Stomach (tissue), 4 donors: ENCODE measurements around the gene PLCH1.

Experiments
- EP300 ChIP-seq: sonication (generic); formaldehyde crosslinking; IDR thresholded peaks from one replicate; pipeline ENCODE4 v1.6.1; 2017; ENCODE audit warnings: antibody characterized with exemption
- POLR2A ChIP-seq, 4 donors: fragments of 450-650 bp; IDR thresholded peaks; one replicate each; pipeline ENCODE4 v1.6.1; 2016; ENCODE audit warnings: antibody characterized with exemption in 4 of 4, control low read depth in 2 of 4, mild to moderate bottlenecking in 1 of 4, moderate library complexity in 1 of 4
- POLR2AphosphoS5 ChIP-seq, 3 donors: sonication (generic); formaldehyde crosslinking; IDR thresholded peaks; one replicate each; pipeline ENCODE4 v1.6.1; 2016; ENCODE audit warnings: antibody characterized with exemption in 3 of 3
- TF ChIP-seq, protein P1 (sequence below), 7 experiments: fragments of 450-650 bp in 4 of 7; fragments of 200-600 bp in 3 of 7; sonication (generic) in 3 of 7; IDR thresholded peaks; one replicate each; pipeline ENCODE4 v1.5.1; 2016 to 2019; ENCODE audit warnings: antibody characterized with exemption in 7 of 7, control low read depth in 2 of 7, mild to moderate bottlenecking in 1 of 7

DNA sequence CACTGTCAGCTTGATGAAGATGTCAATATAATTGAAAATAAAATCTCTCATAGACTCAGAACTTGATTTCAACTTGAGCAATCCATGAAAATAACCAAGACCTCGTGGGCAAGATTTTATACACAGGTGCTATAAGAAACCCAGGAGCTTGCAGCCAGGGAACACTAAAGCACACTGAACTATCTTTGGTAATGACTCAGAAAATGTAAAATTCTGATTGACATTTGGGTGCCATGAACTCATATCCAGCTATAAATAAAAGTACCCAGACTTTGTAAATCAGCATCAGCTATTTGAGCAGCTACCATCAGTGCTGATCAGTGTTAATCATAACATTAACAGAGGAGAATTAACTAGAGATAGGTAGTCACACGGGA lies 61.5 kb downstream of the PLCH1 start:
- TF ChIP-seq, protein P1, sequence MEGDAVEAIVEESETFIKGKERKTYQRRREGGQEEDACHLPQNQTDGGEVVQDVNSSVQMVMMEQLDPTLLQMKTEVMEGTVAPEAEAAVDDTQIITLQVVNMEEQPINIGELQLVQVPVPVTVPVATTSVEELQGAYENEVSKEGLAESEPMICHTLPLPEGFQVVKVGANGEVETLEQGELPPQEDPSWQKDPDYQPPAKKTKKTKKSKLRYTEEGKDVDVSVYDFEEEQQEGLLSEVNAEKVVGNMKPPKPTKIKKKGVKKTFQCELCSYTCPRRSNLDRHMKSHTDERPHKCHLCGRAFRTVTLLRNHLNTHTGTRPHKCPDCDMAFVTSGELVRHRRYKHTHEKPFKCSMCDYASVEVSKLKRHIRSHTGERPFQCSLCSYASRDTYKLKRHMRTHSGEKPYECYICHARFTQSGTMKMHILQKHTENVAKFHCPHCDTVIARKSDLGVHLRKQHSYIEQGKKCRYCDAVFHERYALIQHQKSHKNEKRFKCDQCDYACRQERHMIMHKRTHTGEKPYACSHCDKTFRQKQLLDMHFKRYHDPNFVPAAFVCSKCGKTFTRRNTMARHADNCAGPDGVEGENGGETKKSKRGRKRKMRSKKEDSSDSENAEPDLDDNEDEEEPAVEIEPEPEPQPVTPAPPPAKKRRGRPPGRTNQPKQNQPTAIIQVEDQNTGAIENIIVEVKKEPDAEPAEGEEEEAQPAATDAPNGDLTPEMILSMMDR (IDR thresholded peaks at IDR 0.05), result no peak
- TF ChIP-seq EP300 (no peak), POLR2AphosphoS5 (IDR thresholded peaks at IDR 0.05) (no peak), POLR2A (IDR thresholded peaks at IDR 0.05) (no peak)
